Posterior vena cava (tissue), 2 donors: Measurements from ENCODE around the gene ZIM2. TPM values are rescaled to one million over a fixed set of nuclear protein-coding genes. Genes with fewer than 3 reads are reported as not detected.

Source experiments
- total RNA-seq, 2 donors: library from RNA; stranded (reverse); fragmentation: NEBNext Ultra II Directional; extraction: Animal tissue kit (Norgen Biotek cat#: 25700); gene quantifications; one replicate each; pipeline ENCODE4 v1.2.1, GENCODE V29; 2021
- donor health status: DM: yes; HTN: yes; CAD: no.
- donor health status: DM: yes; HTN: yes; CAD: no.

The ZIM2 gene
- total RNA-seq, 2 donors from 2014 or later, result 0.33 to 1.1 TPM

Other genes with a start within 250 kb of the ZIM2 start
- gene ZNF71, start 245.4 kb downstream of the ZIM2 start, total RNA-seq, result 10 to 100 TPM in 1 of 2 donors, 1 to 10 TPM in 1; 8.4 to 11.1 TPM
- under 1 TPM; 0.71 to 0.74 TPM for gene SMIM17, start 197.6 kb downstream of the ZIM2 start, total RNA-seq
- gene ZNF835, start 169.0 kb downstream of the ZIM2 start, total RNA-seq, result 1 to 10 TPM; 1.7 to 2.0 TPM
- gene PEG3, start within 50 bp of the ZIM2 start, total RNA-seq, result 10 to 100 TPM in 1 of 2 donors, 1 to 10 TPM in 1; 9.9 to 11.6 TPM